Vagina (tissue), 2 donors: ENCODE results near the gene ZRANB1. TPM values are rescaled to one million over a fixed set of nuclear protein-coding genes. Genes with fewer than 3 reads are reported as not detected.
"Not testable (repeated sequence)": the region's sequence is repeated elsewhere in the genome, so short reads cannot be mapped to it uniquely, and the experiment has no call there.

ENCODE experiments used
- DNase-seq, 2 donors: peaks; one replicate each; pipeline ENCODE4 v3.0.0-alpha.2; 2017; ENCODE audit errors: extremely low spot score in 2 of 2
- H3K27ac ChIP-seq: fragments of 200-600 bp; sonication (generic); one replicate; pipeline ENCODE4 v1.5.1; 2019
- H3K27me3 ChIP-seq: fragments of 200-600 bp; sonication (generic); one replicate; pipeline ENCODE4 v1.5.1; 2019
- H3K36me3 ChIP-seq, 2 donors: fragments of 200-600 bp; sonication (generic); one replicate each; pipeline ENCODE4 v1.5.1; 2017 to 2019
- H3K4me1 ChIP-seq: fragments of 200-600 bp; sonication (generic); one replicate; pipeline ENCODE4 v1.5.1; 2019
- H3K4me3 ChIP-seq, 2 donors: fragments of 200-600 bp; sonication (generic); 1 replicate in 1 of 2; 2 replicates in 1 of 2; pipeline ENCODE4 v1.5.1; 2016 to 2019
- H3K9me3 ChIP-seq: fragments of 200-600 bp; sonication (generic); one replicate; pipeline ENCODE4 v1.5.1; 2019
- POLR2A ChIP-seq, 2 donors: fragments of 450-650 bp; IDR thresholded peaks; one replicate each; pipeline ENCODE4 v1.6.1; 2017; ENCODE audit warnings: antibody characterized with exemption in 2 of 2, mild to moderate bottlenecking in 2 of 2, moderate library complexity in 2 of 2
- POLR2AphosphoS5 ChIP-seq, 2 donors: sonication (generic); formaldehyde crosslinking; IDR thresholded peaks; one replicate each; pipeline ENCODE4 v1.9.0; 2017; ENCODE audit warnings: antibody characterized with exemption in 2 of 2, mild to moderate bottlenecking in 2 of 2, low read depth in 1 of 2; ENCODE audit not compliant: insufficient read depth in 1 of 2
- intact Hi-C: fragments of 100-400 bp; cut with DNase I; formaldehyde crosslinking; loops from one replicate; pipeline ENCODE4 v1.15.1; 2023
- total RNA-seq: library from RNA; depleted of rRNA; stranded (reverse); fragments of >200 nt; gene quantifications from one replicate; pipeline ENCODE4 v1.2.3, GENCODE V29; 2016
- TF ChIP-seq, protein P1 (sequence below), 3 experiments: fragments of 450-650 bp in 2 of 3; fragments of 200-600 bp in 1 of 3; sonication (generic) in 1 of 3; IDR thresholded peaks; one replicate each; pipeline ENCODE4 v1.5.1; 2017 to 2019; ENCODE audit warnings: antibody characterized with exemption in 3 of 3, mild to moderate bottlenecking in 2 of 3, moderate library complexity in 2 of 3

ZRANB1 gene
- total RNA-seq, 1 donor from 2014 or later = 23.8 TPM

DNA sequence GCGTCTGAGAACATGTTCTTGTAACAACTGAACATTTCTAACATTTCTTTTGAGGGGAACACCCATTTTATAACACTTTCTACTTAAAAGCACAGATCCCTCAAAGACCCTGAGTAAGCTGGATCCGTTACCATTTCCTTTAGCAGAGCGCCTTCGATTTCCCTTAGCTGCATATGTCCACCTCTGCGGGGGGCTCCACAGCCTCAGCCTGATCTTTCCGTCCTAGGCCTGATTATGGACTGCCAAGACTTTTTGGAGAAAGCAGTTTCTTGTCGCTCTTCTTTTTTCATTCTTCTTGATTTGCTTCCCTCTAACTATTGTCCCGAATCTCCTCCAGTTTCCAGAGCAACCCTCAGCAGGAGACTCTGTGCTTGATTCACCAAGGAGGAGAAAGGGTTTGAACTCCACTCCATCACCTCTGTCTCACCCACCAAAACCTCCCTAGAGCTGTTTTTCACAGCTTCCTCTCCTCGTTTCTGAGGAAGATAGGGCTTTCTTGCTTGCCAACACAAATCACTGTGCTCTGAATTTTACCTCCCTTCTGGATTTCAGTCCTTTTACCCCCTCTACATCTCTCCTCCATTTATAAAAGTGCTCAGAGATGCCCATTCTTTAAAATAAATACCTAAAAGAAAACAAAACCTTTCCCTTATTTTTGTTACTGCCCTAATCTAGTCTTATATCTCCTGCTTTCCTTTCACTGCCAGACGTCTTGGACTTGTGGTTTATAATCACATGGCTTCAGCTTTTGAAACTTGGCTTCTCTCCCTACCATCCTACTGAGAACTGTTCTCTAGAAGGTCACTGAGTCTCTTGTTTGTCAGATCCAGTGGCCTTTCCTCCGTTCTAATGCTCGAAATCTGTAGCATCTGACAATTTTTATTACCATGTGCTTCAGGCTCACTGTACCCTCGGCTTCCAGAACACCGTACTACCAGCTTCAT, 30.5 kb upstream of the ZRANB1 start:
- H3K4me1 ChIP-seq = peaks cover 20% of the 10 kb centered on the region
- no peak for DNase-seq
- H3K27ac ChIP-seq = peak overlapping the region; percentile 77
- no peak for TF ChIP-seq POLR2A (IDR thresholded peaks at IDR 0.05)
- TF ChIP-seq, protein P1, sequence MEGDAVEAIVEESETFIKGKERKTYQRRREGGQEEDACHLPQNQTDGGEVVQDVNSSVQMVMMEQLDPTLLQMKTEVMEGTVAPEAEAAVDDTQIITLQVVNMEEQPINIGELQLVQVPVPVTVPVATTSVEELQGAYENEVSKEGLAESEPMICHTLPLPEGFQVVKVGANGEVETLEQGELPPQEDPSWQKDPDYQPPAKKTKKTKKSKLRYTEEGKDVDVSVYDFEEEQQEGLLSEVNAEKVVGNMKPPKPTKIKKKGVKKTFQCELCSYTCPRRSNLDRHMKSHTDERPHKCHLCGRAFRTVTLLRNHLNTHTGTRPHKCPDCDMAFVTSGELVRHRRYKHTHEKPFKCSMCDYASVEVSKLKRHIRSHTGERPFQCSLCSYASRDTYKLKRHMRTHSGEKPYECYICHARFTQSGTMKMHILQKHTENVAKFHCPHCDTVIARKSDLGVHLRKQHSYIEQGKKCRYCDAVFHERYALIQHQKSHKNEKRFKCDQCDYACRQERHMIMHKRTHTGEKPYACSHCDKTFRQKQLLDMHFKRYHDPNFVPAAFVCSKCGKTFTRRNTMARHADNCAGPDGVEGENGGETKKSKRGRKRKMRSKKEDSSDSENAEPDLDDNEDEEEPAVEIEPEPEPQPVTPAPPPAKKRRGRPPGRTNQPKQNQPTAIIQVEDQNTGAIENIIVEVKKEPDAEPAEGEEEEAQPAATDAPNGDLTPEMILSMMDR (IDR thresholded peaks at IDR 0.05) = no peak
- peak in 1 of 2 donors; percentile 44 for TF ChIP-seq POLR2AphosphoS5 (IDR thresholded peaks at IDR 0.05; ENCODE audit: insufficient read depth in 1 of 2, low read depth in 1 of 2)
- no peaks in the 10 kb centered on the region for H3K36me3 ChIP-seq
- intact Hi-C loops = no loop called here
- no peaks in the 10 kb centered on the region for H3K27me3 ChIP-seq
- no peak overlapping the region for H3K4me3 ChIP-seq
- H3K9me3 ChIP-seq = no peaks in the 10 kb centered on the region

- Histone ChIP-seq H3K27ac (peak overlapping the region; percentile 77), H3K36me3 (no peaks in the 10 kb centered on the region), H3K27me3 (no peaks in the 10 kb centered on the region), H3K4me1 (peaks cover 20% of the 10 kb centered on the region), H3K4me3 (no peak overlapping the region), H3K9me3 (no peaks in the 10 kb centered on the region)
- no peak for TF ChIP-seq POLR2AphosphoS5 (IDR thresholded peaks at IDR 0.05; ENCODE audit: insufficient read depth in 1 of 2, low read depth in 1 of 2)
- TF ChIP-seq, protein P1 (IDR thresholded peaks at IDR 0.05) = no peak
- no peak for TF ChIP-seq POLR2A (IDR thresholded peaks at IDR 0.05)
- intact Hi-C loops = no loop called here
- DNase-seq = no peak
Observed at GRCh38 chr10:124912101-124912886, 29.6 kb upstream of the ZRANB1 start.

DNA sequence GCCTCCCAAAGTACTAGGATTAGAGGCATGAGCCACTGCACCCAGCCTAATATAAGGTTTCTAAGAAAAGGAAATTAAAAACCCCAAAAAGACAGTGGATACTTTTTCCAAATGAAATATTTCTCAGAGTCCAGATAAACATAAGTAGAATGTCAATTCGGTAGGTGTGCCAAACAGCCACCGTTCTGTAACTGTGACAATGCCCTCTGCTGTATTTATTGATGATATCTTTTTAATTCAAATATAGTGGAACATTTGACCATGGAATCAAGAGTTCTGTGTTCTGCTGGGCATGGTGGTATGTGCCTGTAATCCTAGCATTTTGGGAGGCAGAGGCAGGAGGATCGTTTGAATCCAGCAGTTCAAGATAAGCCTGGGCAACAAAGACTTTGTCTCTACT, 28.8 kb upstream of the ZRANB1 start:
- DNase-seq = no peak
- H3K27me3 ChIP-seq = no peaks in the 10 kb centered on the region
- TF ChIP-seq, protein P1 (IDR thresholded peaks at IDR 0.05) = no peak
- TF ChIP-seq POLR2A (IDR thresholded peaks at IDR 0.05) (no peak), POLR2AphosphoS5 (IDR thresholded peaks at IDR 0.05; ENCODE audit: insufficient read depth in 1 of 2, low read depth in 1 of 2) (no peak)
- intact Hi-C loops = no loop called here
- no peaks in the 10 kb centered on the region for H3K36me3 ChIP-seq
- no peaks in the 10 kb centered on the region for H3K9me3 ChIP-seq
- no peak overlapping the region for H3K27ac ChIP-seq
- peaks cover 22% of the 10 kb centered on the region for H3K4me1 ChIP-seq
- H3K4me3 ChIP-seq = no peak overlapping the region

DNA sequence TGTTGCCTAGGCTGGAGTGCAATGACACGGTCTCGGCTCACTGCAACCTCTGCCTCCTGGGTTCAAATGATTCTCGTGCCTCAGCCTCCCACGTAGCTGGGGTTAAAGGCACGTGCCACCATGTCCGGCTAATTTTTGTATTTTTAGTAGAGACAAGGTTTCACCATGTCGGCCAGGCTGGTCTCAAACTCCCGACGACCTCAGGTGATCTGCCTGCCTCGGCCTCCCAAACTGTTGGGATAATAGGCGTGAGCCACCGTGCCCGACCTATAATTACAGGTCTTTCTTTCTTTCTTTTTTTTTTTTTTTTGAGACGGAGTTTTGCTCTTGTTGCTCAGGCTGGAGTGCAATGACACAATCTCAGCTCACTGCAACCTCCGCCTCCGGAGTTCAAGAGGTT, 27.5 kb upstream of the ZRANB1 start:
- H3K27me3 ChIP-seq, H3K4me3 ChIP-seq, intact Hi-C loops, H3K36me3 ChIP-seq, H3K9me3 ChIP-seq, H3K27ac ChIP-seq, DNase-seq: not testable (repeated sequence)
- peaks cover 34% of the 10 kb centered on the region for H3K4me1 ChIP-seq

GRCh38 chr10:124916098-124916584, 25.8 kb upstream of the ZRANB1 start:
- Histone ChIP-seq H3K27ac (peak overlapping the region; percentile 97), H3K9me3 (no peaks in the 10 kb centered on the region), H3K4me3 (peak overlapping the region; percentile 83 to 87), H3K27me3 (no peaks in the 10 kb centered on the region), H3K36me3 (no peaks in the 10 kb centered on the region), H3K4me1 (peaks cover 43% of the 10 kb centered on the region)
- DNase-seq = peak in 1 of 2 donors; percentile 87
- intact Hi-C loops = no loop called here
- TF ChIP-seq, protein P1 (IDR thresholded peaks at IDR 0.05) = no peak
- TF ChIP-seq POLR2A (IDR thresholded peaks at IDR 0.05) (no peak), POLR2AphosphoS5 (IDR thresholded peaks at IDR 0.05; ENCODE audit: insufficient read depth in 1 of 2, low read depth in 1 of 2) (no peak)
